Activated T-cell treated with anti-CD3 and anti-CD28 coated beads for 4 hours (primary cell): Measurements from ENCODE around the gene TBC1D3D.
"Not testable (repeated sequence)": the region's sequence is repeated elsewhere in the genome, so short reads cannot be mapped to it uniquely, and the experiment has no call there.

Experiments
- DNase-seq: peaks from one replicate; pipeline ENCODE4 v3.0.0-alpha.2; 2020

The TBC1D3D gene

DNA sequence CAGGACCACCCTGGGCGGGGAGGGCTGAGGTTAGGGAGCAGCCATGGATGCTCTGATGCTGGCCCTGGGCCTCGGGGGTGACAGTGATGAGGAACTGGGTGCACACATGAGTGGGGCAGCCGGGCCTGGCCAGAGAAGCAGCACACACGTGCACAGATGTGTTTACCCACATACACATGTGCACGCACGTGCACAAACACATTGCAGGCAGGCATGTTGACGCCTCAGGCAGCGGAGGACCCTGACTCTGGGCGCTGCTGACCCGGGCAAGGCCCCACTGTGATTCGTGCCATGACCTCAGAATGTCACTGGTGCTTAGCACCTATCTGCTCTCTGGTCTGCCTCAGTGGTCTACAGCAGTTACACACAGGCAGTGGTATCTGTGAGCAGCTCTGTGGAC lies at the start of gene TBC1D3D:
Gene TBC1D3D, plus strand, starts transcription at position 301 of the 400 bp plus-strand sequence. CDS start 1,585 bp downstream, outside the sequence.
- not testable (repeated sequence) for DNase-seq

DNA sequence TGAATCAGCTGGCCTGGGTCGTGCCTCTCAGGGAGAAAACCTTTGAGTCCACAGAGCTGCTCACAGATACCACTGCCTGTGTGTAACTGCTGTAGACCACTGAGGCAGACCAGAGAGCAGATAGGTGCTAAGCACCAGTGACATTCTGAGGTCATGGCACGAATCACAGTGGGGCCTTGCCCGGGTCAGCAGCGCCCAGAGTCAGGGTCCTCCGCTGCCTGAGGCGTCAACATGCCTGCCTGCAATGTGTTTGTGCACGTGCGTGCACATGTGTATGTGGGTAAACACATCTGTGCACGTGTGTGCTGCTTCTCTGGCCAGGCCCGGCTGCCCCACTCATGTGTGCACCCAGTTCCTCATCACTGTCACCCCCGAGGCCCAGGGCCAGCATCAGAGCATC lies 14.8 kb upstream of the TBC1D3D start, which contains the start of gene TBC1D3L:
Gene TBC1D3L, minus strand, starts transcription at position 101 of the 400 bp plus-strand sequence. CDS start 1,540 bp downstream, outside the sequence.
- not testable (repeated sequence) for DNase-seq
